HG02885 (cell line): ENCODE data around the gene POLD1.

Source experiments
- ATAC-seq: cut with Tn5 transposase; IDR thresholded peaks from one replicate; pipeline ENCODE4 v1.9.1; 2021; ENCODE audit warnings: mild to moderate bottlenecking; ENCODE audit not compliant: unreplicated experiment, poor library complexity

The POLD1 gene

DNA sequence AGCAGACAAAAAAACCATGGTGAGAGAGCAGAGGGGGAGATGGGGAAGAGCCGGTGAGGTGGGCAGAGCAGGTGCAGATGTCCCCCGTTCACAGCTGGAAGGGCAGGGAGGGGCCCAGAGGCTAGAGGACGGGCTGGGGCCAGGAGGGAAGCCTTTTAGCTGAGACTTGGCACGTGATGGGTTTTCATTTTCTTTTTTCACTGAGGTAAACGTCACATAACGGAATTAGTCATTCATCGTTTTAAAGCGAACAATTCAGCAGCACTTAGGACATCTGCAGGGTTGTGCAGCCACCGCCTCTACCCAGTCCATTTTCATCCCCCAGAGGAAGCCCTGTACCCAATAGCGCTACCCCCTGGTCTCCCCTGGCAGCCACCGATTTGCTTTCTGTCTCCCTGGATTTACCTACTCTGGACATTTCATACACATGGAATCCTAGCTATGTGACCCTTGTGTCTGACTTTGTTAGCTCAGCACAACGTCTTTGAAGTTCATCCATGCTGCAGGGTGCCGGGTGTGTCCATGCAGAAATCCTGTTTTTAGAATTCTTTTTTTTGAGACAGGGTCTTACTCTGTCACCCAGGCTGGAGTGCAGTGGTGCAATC is 76.1 kb downstream of the POLD1 start:
- peak; percentile 53 for ATAC-seq

DNA sequence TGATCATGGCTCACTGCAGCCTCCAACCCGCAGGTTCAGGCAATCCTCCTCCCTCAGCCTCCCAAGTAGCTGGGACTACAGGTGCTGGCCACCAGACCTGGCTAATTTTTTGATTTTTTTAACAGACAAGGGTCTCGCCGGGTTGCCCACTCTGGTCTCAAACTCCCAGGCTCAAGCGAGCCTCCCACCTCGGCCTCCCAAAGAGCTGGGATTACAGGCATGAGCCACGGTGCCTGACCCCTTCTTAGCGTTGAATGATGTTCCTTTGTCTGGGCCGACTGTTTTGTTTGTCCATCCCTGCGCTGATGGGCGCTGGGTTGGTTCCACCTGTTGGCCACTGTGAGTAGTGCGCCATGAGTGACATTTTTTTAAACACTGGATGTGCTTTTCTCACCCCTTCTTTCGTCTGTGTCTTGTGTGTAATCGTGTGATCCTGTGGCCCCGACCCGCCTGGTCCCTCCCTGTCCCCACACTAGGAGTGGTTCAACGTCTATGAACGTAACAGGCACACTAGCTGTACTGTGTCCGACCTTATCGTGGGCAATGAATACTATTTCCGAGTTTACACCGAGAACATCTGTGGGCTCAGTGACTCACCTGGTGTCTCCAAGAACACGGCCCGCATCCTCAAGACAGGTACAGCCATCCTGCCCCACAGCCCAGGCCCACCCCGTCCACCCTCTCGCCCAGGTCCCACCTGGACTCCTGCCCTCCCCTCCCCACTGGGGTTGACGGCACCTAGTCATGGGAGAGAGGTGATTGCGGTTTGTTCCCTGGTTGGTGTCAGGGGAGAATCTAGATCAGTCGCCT is 77.1 kb downstream of the POLD1 start:
- ATAC-seq = no peak

- no peak for ATAC-seq
These were observed 78.8 kb downstream of the POLD1 start for GRCh38 chr19:50462970-50463369.

- no peak for ATAC-seq
These were observed 80.2 kb downstream of the POLD1 start for GRCh38 chr19:50464348-50464747.

DNA sequence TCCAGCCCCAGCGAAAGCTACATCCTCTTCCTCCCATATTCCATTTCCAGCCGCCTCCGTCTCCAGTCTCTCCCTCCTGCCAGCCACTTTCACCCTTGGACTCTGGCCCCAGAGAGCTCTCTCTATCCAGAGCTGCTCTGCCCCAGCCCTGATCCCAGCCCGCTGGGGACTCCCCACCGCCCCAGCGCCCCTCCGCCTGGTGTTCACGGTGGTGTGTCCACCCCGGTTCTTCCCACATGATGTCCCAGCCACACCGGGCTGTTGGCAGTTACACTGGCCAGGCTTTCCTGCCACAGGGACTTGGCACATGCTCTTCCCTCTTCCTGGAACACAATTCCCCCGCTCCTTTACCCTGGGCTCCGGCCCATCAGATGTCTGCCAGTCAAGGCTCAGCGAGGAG is 80.9 kb downstream of the POLD1 start:
- ATAC-seq = no peak

- ATAC-seq = no peak
These were observed 82.0 kb downstream of the POLD1 start for GRCh38 chr19:50465986-50466705.

DNA sequence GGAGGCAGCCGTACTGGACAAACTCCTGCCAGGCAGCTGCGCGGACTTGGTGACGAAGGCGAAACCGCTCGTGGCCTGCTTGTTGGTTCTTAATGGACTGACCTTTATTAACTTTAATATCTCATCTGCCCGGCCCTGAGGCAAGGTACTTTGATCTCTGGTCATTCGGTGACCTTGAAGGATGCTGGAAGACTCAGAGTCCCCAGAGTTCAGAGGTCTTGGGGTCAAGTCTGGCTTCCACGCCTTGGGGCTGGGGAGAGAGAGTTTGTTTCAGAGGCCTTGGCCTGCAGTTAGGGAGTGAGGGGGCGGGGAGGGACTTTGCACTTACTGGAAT is 82.5 kb downstream of the POLD1 start:
- no peak for ATAC-seq

DNA sequence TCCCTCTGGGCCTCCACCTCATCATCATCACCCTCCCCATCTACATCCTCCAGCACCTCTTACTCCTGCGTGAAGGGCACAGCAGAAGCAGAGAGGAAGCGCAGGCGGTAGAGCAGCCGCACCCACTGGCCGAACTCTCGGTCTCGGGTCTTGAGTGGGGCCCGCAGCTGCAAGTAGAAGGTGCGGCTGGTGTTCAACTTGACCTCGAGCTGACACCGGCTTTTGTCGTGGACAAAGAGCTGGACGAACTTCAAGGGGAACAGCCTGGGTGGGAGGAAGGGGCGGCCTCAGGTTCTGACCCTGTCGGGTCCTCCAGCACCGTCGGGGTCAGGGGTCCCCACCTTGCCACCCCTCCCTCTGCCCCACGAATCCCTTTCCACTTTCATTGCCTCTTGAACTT is 83.4 kb downstream of the POLD1 start:
- no peak for ATAC-seq
